Effector memory CD4-positive, alpha-beta T cell (primary cell): ENCODE data around the gene TMEM59.
"Not testable (repeated sequence)": the region's sequence is repeated elsewhere in the genome, so short reads cannot be mapped to it uniquely, and the experiment has no call there.

Experiments
- DNase-seq, 3 donors: peaks; one replicate each; pipeline ENCODE4 v3.0.0-alpha.2; 2020
- H3K27ac ChIP-seq: 2 replicates; pipeline ENCODE4 v1.7.0; 2013; ENCODE audit warnings: mild to moderate bottlenecking, low read length, moderate library complexity; ENCODE audit not compliant: insufficient read depth, poor library complexity, severe bottlenecking
- H3K27me3 ChIP-seq: replicated peaks from 2 replicates; pipeline ENCODE4 v1.7.0; 2013; ENCODE audit warnings: mild to moderate bottlenecking, low read length; ENCODE audit not compliant: insufficient read depth, control insufficient read depth, poor library complexity, severe bottlenecking
- H3K36me3 ChIP-seq: 2 replicates; pipeline ENCODE4 v1.7.0; 2013; ENCODE audit warnings: mild to moderate bottlenecking, low read length, moderate library complexity; ENCODE audit not compliant: control insufficient read depth, insufficient read depth
- H3K4me1 ChIP-seq: 2 replicates; pipeline ENCODE4 v1.7.0; 2013; ENCODE audit warnings: low read length, mild to moderate bottlenecking; ENCODE audit not compliant: control insufficient read depth, insufficient read depth, poor library complexity, severe bottlenecking
- H3K4me3 ChIP-seq: 2 replicates; pipeline ENCODE4 v1.7.0; 2013; ENCODE audit warnings: low read length, low read depth, mild to moderate bottlenecking; ENCODE audit not compliant: insufficient read depth, poor library complexity, severe bottlenecking
- H3K9me3 ChIP-seq: 2 replicates; pipeline ENCODE4 v1.7.0; 2013; ENCODE audit warnings: mild to moderate bottlenecking, low read length, moderate library complexity; ENCODE audit not compliant: control insufficient read depth
- total RNA-seq, 3 donors: gene quantifications; one replicate each; lab custom pipeline; 2026; lab: John Stamatoyannopoulos, UW

The TMEM59 gene, protein sequence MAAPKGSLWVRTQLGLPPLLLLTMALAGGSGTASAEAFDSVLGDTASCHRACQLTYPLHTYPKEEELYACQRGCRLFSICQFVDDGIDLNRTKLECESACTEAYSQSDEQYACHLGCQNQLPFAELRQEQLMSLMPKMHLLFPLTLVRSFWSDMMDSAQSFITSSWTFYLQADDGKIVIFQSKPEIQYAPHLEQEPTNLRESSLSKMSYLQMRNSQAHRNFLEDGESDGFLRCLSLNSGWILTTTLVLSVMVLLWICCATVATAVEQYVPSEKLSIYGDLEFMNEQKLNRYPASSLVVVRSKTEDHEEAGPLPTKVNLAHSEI
- total RNA-seq, result 75.8 to 119 (median 89.3) reads per million in 3 donors

DNA sequence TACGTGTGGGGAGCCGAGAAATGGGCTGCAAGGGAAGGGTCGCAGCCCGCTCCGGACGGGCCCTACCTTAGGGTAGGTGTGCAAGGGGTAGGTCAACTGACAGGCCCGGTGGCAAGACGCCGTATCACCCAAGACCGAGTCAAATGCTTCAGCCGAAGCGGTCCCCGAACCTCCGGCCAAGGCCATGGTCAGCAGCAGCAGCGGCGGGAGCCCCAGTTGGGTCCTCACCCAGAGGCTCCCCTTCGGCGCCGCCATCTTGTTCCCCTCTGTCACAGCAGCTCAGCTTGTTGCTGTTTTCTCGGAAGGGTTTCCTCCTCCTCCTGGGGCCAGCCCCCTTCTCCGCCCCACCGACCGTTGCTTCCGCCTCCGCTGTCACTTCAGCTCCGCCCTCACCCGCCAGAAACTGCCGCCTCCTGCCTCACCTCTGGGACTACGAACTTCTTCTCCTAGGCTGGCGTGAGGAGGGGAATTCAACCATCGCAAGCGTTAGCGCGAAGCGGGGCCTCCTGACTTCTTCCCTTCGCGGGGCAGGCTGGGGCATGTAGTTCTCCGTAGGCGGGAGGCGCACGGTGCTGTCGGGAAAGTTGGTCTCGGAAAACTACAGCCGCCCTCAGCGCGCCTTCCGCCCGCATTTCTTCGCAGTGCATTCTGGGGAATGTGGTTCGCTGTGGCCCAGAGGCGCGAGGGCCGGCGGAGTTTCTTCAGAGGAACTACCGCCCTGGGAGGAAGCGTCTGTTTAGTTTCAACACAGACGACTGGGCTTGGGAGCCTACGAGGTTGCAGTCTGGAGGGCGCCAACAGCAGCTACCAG lies at the start of gene TMEM59, which contains the start of gene TCEANC2:
TSS of gene TMEM59 (minus strand) at position 271 of the 811 bp plus-strand sequence. CDS start at position 255, 16 bp downstream.
TSS of gene TCEANC2 (plus strand) at position 675 of the 811 bp plus-strand sequence. CDS start 815 bp downstream, outside the sequence.
- peak; percentile 93 to 98 (median 96) for DNase-seq
- peaks cover 7% of the 10 kb centered on the region for H3K4me1 ChIP-seq
- peak within 1 kb of the TSS; percentile 92 for H3K4me3 ChIP-seq
- H3K27me3 ChIP-seq, result no peaks in the 10 kb centered on the region
- peak within 1 kb of the TSS; percentile 91 for H3K27ac ChIP-seq
- no peaks in the 10 kb centered on the region for H3K36me3 ChIP-seq
- no peaks in the 10 kb centered on the region for H3K9me3 ChIP-seq

DNA sequence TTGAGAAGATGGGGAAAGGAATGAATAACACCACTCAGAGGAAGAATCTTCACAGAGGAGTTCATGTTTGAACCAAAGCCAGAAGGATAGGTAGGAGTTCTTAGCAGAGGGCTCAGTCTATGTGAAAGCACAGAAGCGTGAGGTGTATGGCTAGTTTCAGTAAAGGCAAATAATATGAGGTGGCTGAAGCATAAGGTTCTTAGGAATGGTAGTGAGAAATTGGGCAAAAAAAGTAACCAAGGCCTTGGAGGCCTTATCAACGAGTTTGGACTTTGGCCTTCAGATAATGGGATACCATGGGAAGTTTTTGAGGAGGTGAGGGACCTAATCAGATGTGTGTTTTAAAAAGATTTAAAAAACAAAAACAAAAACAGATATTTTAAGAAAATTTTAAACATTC lies 47.5 kb upstream of the TMEM59 start:
- DNase-seq, result no peak
- peaks cover 3% of the 10 kb centered on the region for H3K36me3 ChIP-seq
- H3K4me3 ChIP-seq, result no peak overlapping the region
- no peaks in the 10 kb centered on the region for H3K9me3 ChIP-seq
- no peak overlapping the region for H3K27ac ChIP-seq
- H3K4me1 ChIP-seq, result no peaks in the 10 kb centered on the region
- no peaks in the 10 kb centered on the region for H3K27me3 ChIP-seq

DNA sequence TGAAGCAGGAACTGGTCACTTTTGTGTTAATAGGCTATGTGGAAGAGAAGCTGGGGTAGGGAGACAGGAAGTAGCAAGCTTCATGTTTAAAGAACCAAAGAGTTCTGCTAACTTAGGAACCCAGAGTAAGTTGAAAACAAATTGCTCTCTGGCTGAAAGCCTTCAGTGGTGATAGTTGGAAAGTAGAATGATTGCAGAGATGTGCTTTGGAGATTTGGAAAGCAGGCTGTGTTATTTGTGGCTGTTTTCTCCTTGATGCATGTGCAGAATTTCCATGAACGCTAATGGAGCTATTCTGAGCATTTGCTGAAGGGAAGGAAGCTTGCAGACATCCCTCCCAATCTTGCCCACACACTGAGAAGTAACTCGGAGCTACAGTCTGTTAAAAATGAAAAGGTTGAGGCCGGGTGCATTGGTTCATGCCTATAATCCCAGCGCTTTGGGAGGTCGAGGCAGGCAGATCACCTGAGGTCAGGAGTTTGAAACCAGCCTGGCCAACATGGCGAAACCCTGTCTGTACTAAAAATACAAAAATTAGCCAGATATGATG lies 46.1 kb upstream of the TMEM59 start:
- DNase-seq, result no peak
- Histone ChIP-seq H3K36me3 (peaks cover 3% of the 10 kb centered on the region), H3K27ac (no peak overlapping the region), H3K27me3 (no peaks in the 10 kb centered on the region), H3K9me3 (no peaks in the 10 kb centered on the region), H3K4me1 (no peaks in the 10 kb centered on the region), H3K4me3 (no peak overlapping the region)

DNA sequence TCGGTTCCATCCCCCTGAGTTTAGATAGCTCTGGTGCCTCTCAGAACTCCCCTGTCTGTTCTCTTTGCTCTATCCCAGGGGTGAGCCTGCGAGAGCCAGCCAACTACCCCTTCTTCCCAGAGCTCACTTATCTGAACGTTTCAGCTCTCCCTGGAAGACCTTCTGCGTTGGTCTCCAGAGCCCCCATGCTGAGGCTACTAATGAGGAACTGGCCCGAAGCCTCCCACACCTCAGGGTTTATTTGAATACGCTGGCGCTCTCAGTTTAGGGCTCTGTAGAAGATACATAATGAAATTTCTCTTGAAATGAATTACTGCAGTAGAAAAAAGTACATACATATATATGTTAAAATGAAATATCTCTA lies 43.9 kb upstream of the TMEM59 start:
- Histone ChIP-seq H3K9me3 (no peaks in the 10 kb centered on the region), H3K27ac (no peak overlapping the region), H3K27me3 (no peaks in the 10 kb centered on the region), H3K4me1 (no peaks in the 10 kb centered on the region), H3K4me3 (no peak overlapping the region), H3K36me3 (peaks cover 3% of the 10 kb centered on the region)
- DNase-seq, result no peak

DNA sequence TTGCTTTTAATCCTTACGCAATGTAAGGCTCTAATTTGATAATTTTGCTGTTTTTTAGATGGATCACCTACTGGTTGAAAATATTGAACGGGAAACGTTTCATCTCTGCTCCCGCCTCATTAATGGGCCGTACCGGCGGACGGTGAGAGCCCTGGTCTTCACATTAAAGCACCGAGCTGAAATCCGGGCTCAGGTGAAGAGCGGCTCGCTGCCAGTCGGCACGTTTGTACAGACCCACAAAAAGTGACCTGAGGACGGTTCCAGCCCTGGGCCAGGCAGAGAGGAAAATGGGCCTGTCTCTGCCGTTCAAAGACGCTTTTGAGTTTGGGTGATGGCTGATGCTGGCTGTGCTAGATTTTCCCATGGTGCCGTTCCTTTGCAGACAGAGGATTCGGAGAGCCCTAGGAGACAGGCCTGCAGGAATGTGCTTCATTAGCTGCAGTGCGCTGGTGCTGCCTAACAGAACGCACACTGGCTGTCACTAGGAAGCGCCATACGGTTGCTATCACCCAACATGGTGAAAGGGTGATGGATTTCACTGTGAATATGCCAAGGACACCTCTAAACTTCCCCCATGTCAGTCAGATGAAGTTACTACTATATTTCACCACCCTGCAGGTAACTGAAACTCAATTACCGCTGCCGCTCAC lies 43.3 kb upstream of the TMEM59 start:
- Histone ChIP-seq H3K4me3 (no peak overlapping the region), H3K27me3 (no peaks in the 10 kb centered on the region), H3K27ac (no peak overlapping the region), H3K36me3 (peaks cover 3% of the 10 kb centered on the region), H3K4me1 (no peaks in the 10 kb centered on the region), H3K9me3 (no peaks in the 10 kb centered on the region)
- no peak for DNase-seq

DNA sequence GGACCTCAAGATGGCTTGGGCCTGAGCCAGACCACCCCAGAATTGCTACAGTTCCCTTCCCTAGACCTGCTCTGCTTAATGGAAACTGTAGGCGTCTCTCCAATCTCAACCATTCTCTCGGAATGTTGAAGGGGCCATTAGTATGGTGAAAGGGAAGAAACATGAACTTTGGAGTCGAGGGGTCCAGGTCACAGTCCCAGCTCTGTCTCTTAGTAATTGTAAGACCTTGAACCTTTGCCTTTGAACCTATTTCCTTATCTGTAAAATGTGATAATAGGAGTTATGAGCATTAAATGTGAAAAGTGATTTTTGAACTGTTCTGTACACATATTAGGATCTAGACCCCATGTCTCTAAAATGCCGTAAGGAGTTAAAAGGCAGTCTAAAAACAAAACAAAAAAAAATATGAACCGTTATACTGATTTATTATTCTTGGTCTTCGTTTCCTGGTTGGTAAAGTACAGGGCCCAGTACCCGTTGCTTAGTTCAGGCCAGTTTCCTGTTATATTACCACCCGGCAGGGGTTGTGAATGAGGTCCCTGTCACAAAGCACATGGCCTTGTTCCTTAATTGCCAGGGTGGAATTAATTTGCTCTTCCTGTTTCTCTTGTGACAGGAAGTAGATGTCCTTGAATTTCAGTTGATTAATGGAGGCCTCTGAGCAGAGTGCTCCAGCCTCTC lies 42.7 kb upstream of the TMEM59 start:
- H3K4me1 ChIP-seq, result no peaks in the 10 kb centered on the region
- peaks cover 3% of the 10 kb centered on the region for H3K36me3 ChIP-seq
- no peaks in the 10 kb centered on the region for H3K27me3 ChIP-seq
- H3K4me3 ChIP-seq, result no peak overlapping the region
- DNase-seq, result no peak
- no peak overlapping the region for H3K27ac ChIP-seq
- H3K9me3 ChIP-seq, result no peaks in the 10 kb centered on the region

DNA sequence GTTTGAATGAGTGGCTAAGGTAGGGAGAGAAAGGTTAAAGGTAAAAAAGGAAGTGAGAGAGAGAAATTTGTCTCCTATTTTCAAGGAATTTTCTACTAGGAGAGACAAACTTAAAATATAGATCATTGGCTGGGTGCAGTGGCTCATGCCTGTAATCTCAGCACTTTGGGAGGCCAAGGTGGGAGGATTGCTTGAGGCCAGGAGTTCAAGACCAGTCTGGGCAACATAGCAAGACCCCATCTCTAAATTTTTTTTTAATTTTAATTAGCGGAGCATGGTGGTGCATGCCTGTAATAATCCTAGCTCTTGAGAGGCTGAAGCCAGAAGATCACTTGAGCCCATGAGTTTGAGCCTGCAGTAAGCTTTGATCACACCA lies 41.7 kb upstream of the TMEM59 start:
- not testable (repeated sequence) for H3K27ac ChIP-seq, H3K9me3 ChIP-seq, H3K4me1 ChIP-seq, H3K36me3 ChIP-seq, H3K4me3 ChIP-seq, DNase-seq, H3K27me3 ChIP-seq

DNA sequence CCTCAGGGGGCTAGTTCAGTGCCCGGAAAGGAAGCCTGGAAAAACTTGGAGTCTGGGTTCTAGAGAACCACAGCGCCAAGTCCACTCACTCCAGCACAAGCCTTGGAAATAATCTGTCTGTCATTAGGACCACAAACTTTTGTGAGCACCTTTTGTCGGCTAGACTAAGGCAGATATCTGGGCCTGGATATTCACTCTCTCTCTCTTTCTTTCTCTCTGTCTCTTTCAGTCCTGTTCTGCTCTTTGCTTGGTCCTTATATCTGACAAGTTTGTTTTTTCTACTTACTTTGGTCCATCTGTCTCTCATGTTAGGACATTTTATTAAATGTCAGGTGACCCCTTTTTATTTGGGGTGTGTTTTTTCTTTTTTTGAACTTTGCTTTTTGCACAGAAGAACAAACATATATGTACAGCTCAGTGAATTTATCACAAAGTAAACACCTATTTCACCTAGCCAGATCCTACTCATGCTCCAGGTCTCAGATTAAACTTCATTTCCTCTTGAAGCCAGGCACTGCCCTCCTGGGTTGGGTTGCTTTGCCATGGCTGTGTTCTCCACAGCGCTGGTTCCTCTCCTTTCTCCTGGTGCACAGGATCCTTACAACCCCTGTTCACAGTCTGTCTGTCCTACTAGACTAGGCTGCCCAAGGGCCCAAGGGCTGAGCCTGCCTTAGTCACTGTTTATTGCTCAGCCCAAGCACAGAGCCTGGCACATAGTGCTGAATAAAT lies 41.2 kb upstream of the TMEM59 start:
- H3K36me3 ChIP-seq, result peaks cover 4% of the 10 kb centered on the region
- H3K4me1 ChIP-seq, result no peaks in the 10 kb centered on the region
- no peak overlapping the region for H3K4me3 ChIP-seq
- no peak overlapping the region for H3K27ac ChIP-seq
- no peak for DNase-seq
- no peaks in the 10 kb centered on the region for H3K27me3 ChIP-seq
- no peaks in the 10 kb centered on the region for H3K9me3 ChIP-seq

DNA sequence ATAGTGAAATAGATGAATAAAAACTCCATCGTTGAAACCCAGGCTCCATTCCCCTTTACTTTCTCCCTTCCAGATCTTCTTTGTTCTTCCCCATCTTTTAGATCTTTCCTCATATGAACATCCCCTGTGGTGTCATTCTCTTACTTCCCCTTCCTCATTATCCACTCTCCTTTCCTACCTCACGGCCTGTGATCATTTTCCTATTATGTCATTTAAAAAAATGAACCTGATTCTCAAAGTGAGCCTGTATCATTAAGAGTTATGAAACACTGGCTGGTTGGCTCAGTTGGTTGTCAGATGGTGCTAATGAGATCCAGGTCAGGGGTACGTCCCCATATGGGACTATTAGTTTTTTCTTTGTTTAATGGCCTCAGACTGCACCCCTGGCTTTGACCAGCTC lies 38.7 kb upstream of the TMEM59 start:
- no peak for DNase-seq
- H3K4me1 ChIP-seq, result no peaks in the 10 kb centered on the region
- no peaks in the 10 kb centered on the region for H3K9me3 ChIP-seq
- no peak overlapping the region for H3K27ac ChIP-seq
- H3K4me3 ChIP-seq, result no peak overlapping the region
- H3K36me3 ChIP-seq, result peaks cover 3% of the 10 kb centered on the region
- H3K27me3 ChIP-seq, result no peaks in the 10 kb centered on the region
